OCI-M2 (cell line): Measurements from ENCODE around the gene MYO1B.

ENCODE experiments used
- DNase-seq: peaks from one replicate; lab custom pipeline; 2025; ENCODE audit not compliant: unreplicated experiment; lab: John Stamatoyannopoulos, UW

The MYO1B gene

GRCh38 chr2:191399601-191400000 is 154.4 kb downstream of the MYO1B start:
- DNase-seq = no peak

- DNase-seq = no peak
Observed at GRCh38 chr2:191401287-191401686, 156.1 kb downstream of the MYO1B start.

GRCh38 chr2:191402966-191403565 is 157.9 kb downstream of the MYO1B start:
- no peak for DNase-seq

GRCh38 chr2:191404568-191404991 is 159.4 kb downstream of the MYO1B start:
- no peak for DNase-seq

- no peak for DNase-seq
Observed at GRCh38 chr2:191405546-191405945, 160.3 kb downstream of the MYO1B start.

- DNase-seq = no peak
Observed at GRCh38 chr2:191410646-191411436, 165.6 kb downstream of the MYO1B start.

GRCh38 chr2:191411472-191411871 is 166.3 kb downstream of the MYO1B start:
- no peak for DNase-seq

- DNase-seq = no peak
Observed at GRCh38 chr2:191412353-191412752, 167.1 kb downstream of the MYO1B start.

GRCh38 chr2:191415101-191415500 is 169.9 kb downstream of the MYO1B start:
- no peak for DNase-seq

- no peak for DNase-seq
Observed at GRCh38 chr2:191415858-191416257, 170.7 kb downstream of the MYO1B start.

- DNase-seq = no peak
Observed at GRCh38 chr2:191417746-191418145, 172.5 kb downstream of the MYO1B start.

- no peak for DNase-seq
Observed at GRCh38 chr2:191421950-191422349, 176.7 kb downstream of the MYO1B start.

- DNase-seq = no peak
Observed at GRCh38 chr2:191427031-191427430, 181.8 kb downstream of the MYO1B start.

GRCh38 chr2:191428141-191428540 is 182.9 kb downstream of the MYO1B start:
- DNase-seq = no peak

- no peak for DNase-seq
Observed at GRCh38 chr2:191430476-191430875, 185.3 kb downstream of the MYO1B start.

- DNase-seq = no peak
Observed at GRCh38 chr2:191432121-191432520, 186.9 kb downstream of the MYO1B start.

GRCh38 chr2:191434072-191434471 is 188.9 kb downstream of the MYO1B start:
- DNase-seq = no peak

- DNase-seq = no peak
Observed at GRCh38 chr2:191435141-191435540, 189.9 kb downstream of the MYO1B start.

GRCh38 chr2:191436368-191437055 is 191.3 kb downstream of the MYO1B start:
- no peak for DNase-seq

- no peak for DNase-seq
Observed at GRCh38 chr2:191439481-191439880, 194.3 kb downstream of the MYO1B start.

- DNase-seq = no peak
Observed at GRCh38 chr2:191441496-191442214, 196.5 kb downstream of the MYO1B start.
